DND-41 (cell line): Measurements from ENCODE around the gene SERP2.

Experiments used
- ATAC-seq: fragments of 200-7000 bp; cut with Tn5 transposase; 3 replicates; pipeline ENCODE4 v1.9.1; 2021; ENCODE audit warnings: low read depth; ENCODE audit not compliant: insufficient read depth
- DNase-seq: peaks from one replicate; pipeline ENCODE4 v3.0.0-alpha.2; 2020
- H2AFZ ChIP-seq: 2 replicates; pipeline ENCODE4 v1.6.0; 2012; ENCODE audit warnings: low read depth, low read length
- H3K27ac ChIP-seq: 2 replicates; pipeline ENCODE4 v1.5.1; 2012; ENCODE audit warnings: low read length, inconsistent platforms
- H3K27me3 ChIP-seq: fragments of 200-600 bp; sonication (generic); 2 replicates; pipeline ENCODE4 v1.6.0; 2012; ENCODE audit warnings: low read length, mild to moderate bottlenecking, inconsistent platforms; ENCODE audit not compliant: insufficient read depth, poor library complexity
- H3K36me3 ChIP-seq: 2 replicates; pipeline ENCODE4 v1.5.1; 2012; ENCODE audit warnings: low read length, inconsistent platforms; ENCODE audit not compliant: insufficient read depth
- H3K4me1 ChIP-seq: 2 replicates; pipeline ENCODE4 v1.5.1; 2012; ENCODE audit warnings: mild to moderate bottlenecking, low read length; ENCODE audit not compliant: insufficient read depth
- H3K4me2 ChIP-seq: 2 replicates; pipeline ENCODE4 v1.6.0; 2012; ENCODE audit warnings: mild to moderate bottlenecking, moderate library complexity, low read length, inconsistent platforms; ENCODE audit not compliant: insufficient read depth
- H3K4me3 ChIP-seq, 2 experiments: fragments of 200-600 bp in 1 of 2; shearing (Covaris generic) in 1 of 2; 2 replicates each; pipeline ENCODE4 v1.5.1; 2012 to 2016; ENCODE audit warnings: inconsistent platforms in 2 of 2, low read length in 2 of 2, mild to moderate bottlenecking in 2 of 2, low read depth in 1 of 2, moderate library complexity in 1 of 2
- H3K79me2 ChIP-seq: 2 replicates; pipeline ENCODE4 v1.6.0; 2012; ENCODE audit warnings: low read length, inconsistent platforms; ENCODE audit not compliant: insufficient read depth
- H3K9ac ChIP-seq: 2 replicates; pipeline ENCODE4 v1.6.0; 2012; ENCODE audit warnings: low read depth, mild to moderate bottlenecking, inconsistent platforms, low read length, moderate library complexity
- H3K9me3 ChIP-seq: 2 replicates; pipeline ENCODE4 v1.5.1; 2012; ENCODE audit warnings: low read length, moderate library complexity, mild to moderate bottlenecking, inconsistent platforms; ENCODE audit not compliant: insufficient read depth, severe bottlenecking
- H4K20me1 ChIP-seq: 2 replicates; pipeline ENCODE4 v1.6.0; 2012; ENCODE audit warnings: low read length; ENCODE audit not compliant: insufficient read depth
- CTCF ChIP-seq: IDR thresholded peaks from 2 replicates; pipeline ENCODE4 v1.5.1; 2012; ENCODE audit warnings: borderline replicate concordance, low read length, moderate library complexity, mild to moderate bottlenecking; ENCODE audit not compliant: poor library complexity, severe bottlenecking; ENCODE audit errors: extremely low read depth
- EZH2 ChIP-seq: IDR thresholded peaks from 3 replicates; pipeline ENCODE4 v1.6.1; 2012; ENCODE audit warnings: borderline replicate concordance, low read depth, mild to moderate bottlenecking, moderate library complexity, low read length, inconsistent platforms; ENCODE audit not compliant: severe bottlenecking

SERP2 gene

GRCh38 chr13:44426461-44426860, 52.8 kb downstream of the SERP2 start:
- Histone ChIP-seq H3K9ac (no peak overlapping the region), H3K4me3 (no peak overlapping the region), H3K4me1 (peaks cover 38% of the 10 kb centered on the region), H3K4me2 (no peak overlapping the region), H4K20me1 (no peaks in the 10 kb centered on the region), H3K36me3 (no peaks in the 10 kb centered on the region), H3K27ac (no peak overlapping the region), H3K79me2 (no peaks in the 10 kb centered on the region), H3K27me3 (no peaks in the 10 kb centered on the region), H3K9me3 (no peaks in the 10 kb centered on the region), H2AFZ (no peak overlapping the region)
- no peak for ATAC-seq
- no peak for DNase-seq
- TF ChIP-seq EZH2 (no peak), CTCF (no peak)

- no peak for ATAC-seq
- no peak overlapping the region for H3K9ac ChIP-seq
- H2AFZ ChIP-seq = no peak overlapping the region
Measured at GRCh38 chr13:44429311-44429710, 55.7 kb downstream of the SERP2 start.

GRCh38 chr13:44431150-44431549, 57.5 kb downstream of the SERP2 start:
- H3K4me3 ChIP-seq = no peak overlapping the region
- peaks cover 22% of the 10 kb centered on the region for H3K36me3 ChIP-seq
- H3K9me3 ChIP-seq = no peaks in the 10 kb centered on the region
- no peak overlapping the region for H3K27ac ChIP-seq
- no peaks in the 10 kb centered on the region for H3K27me3 ChIP-seq
- H3K9ac ChIP-seq = no peak overlapping the region
- TF ChIP-seq CTCF = no peak
- TF ChIP-seq EZH2 = no peak
- ATAC-seq = no peak
- H3K4me2 ChIP-seq = no peak overlapping the region
- peaks cover 12% of the 10 kb centered on the region for H4K20me1 ChIP-seq
- no peak overlapping the region for H2AFZ ChIP-seq
- H3K79me2 ChIP-seq = peaks cover 18% of the 10 kb centered on the region
- no peak for DNase-seq
- H3K4me1 ChIP-seq = peaks cover 20% of the 10 kb centered on the region

More at GRCh38 chr13:44429311-44429710, 55.7 kb downstream of the SERP2 start:
- H3K27ac ChIP-seq = no peak overlapping the region
- H3K4me1 ChIP-seq = peaks cover 28% of the 10 kb centered on the region
- H3K4me2 ChIP-seq = no peak overlapping the region
- no peak for TF ChIP-seq CTCF
- no peak for TF ChIP-seq EZH2
- H3K27me3 ChIP-seq = no peaks in the 10 kb centered on the region
- H4K20me1 ChIP-seq = peaks cover 6% of the 10 kb centered on the region
- no peaks in the 10 kb centered on the region for H3K9me3 ChIP-seq
- H3K36me3 ChIP-seq = peaks cover 17% of the 10 kb centered on the region
- peaks cover 4% of the 10 kb centered on the region for H3K79me2 ChIP-seq
- H3K4me3 ChIP-seq = no peak overlapping the region
- no peak for DNase-seq

GRCh38 chr13:44432650-44433049, 59.0 kb downstream of the SERP2 start:
- DNase-seq = no peak
- no peak overlapping the region for H3K27ac ChIP-seq
- TF ChIP-seq EZH2 = no peak
- TF ChIP-seq CTCF = no peak

More at GRCh38 chr13:44432650-44433049, 59.0 kb downstream of the SERP2 start:
- Histone ChIP-seq H3K4me2 (no peak overlapping the region), H3K79me2 (peaks cover 24% of the 10 kb centered on the region), H4K20me1 (peaks cover 12% of the 10 kb centered on the region), H3K9ac (no peak overlapping the region), H3K9me3 (no peaks in the 10 kb centered on the region), H2AFZ (no peak overlapping the region), H3K4me3 (no peak overlapping the region), H3K36me3 (peaks cover 22% of the 10 kb centered on the region), H3K4me1 (peaks cover 22% of the 10 kb centered on the region), H3K27me3 (no peaks in the 10 kb centered on the region)
- no peak for ATAC-seq
